A549 (cell line): Measurements from ENCODE around the gene ALG6. TPM values are rescaled to one million over a fixed set of nuclear protein-coding genes. Genes with fewer than 3 reads are reported as not detected.

Source experiments
- ATAC-seq, 2 experiments: fragments of 200-7000 bp in 1 of 2; fragments of >200 bp in 1 of 2; cut with Nextera tagmentation in 1 of 2; cut with Tn5 transposase in 1 of 2; 3 replicates each; pipeline versions ENCODE4 v1.8.0 to v1.9.1; 2018 to 2020; ENCODE audit warnings: mild to moderate bottlenecking in 1 of 2, moderate library complexity in 1 of 2
- CTCF ChIA-PET: fragments of 300-600 bp; sonication (Branson Sonifier 250); formaldehyde crosslinking; extraction: SDS; loops from one replicate; lab custom pipeline; 2021; ENCODE audit warnings: antibody characterized with exemption, inconsistent platforms; lab: Yijun Ruan, JAX
- POLR2A ChIA-PET: fragments of 350-600 bp; formaldehyde crosslinking; extraction: SDS; loops from one replicate; lab custom pipeline; 2021; ENCODE audit warnings: antibody characterized with exemption, inconsistent platforms; lab: Yijun Ruan, JAX
- DNase-seq, 2 experiments: peaks; one replicate each; pipeline versions ENCODE4 v3.0.0 to v3.0.0-alpha.2; 2011 to 2016; ENCODE audit warnings: low read depth in 1 of 2, low spot score in 1 of 2
- FAIRE-seq: peaks from 2 replicates; lab custom pipeline; 2011; peaks lifted over from hg19 to GRCh38; lab: Jason Lieb, UNC
- H3K27ac ChIP-seq, 2 experiments: fragments of >200 bp; sonication (Bioruptor Twin); formaldehyde crosslinking; 3 replicates each; pipeline ENCODE4 v1.5.1; 2016 to 2017
- H3K4me1 ChIP-seq: fragments of >200 bp; sonication (Bioruptor Twin); formaldehyde crosslinking; 3 replicates; pipeline ENCODE4 v1.6.1; 2016
- H3K4me2 ChIP-seq: fragments of >200 bp; sonication (Bioruptor Twin); formaldehyde crosslinking; 3 replicates; pipeline ENCODE4 v1.6.1; 2016
- H3K4me3 ChIP-seq: fragments of >200 bp; sonication (Bioruptor Twin); formaldehyde crosslinking; 3 replicates; pipeline ENCODE4 v1.5.1; 2016
- H3K9me3 ChIP-seq: fragments of >200 bp; sonication (Bioruptor Twin); formaldehyde crosslinking; 3 replicates; pipeline ENCODE4 v1.6.1; 2016
- ATOH8 ChIP-seq: fragments of 250-450 bp; sonication (Bioruptor Pico); IDR thresholded peaks from 2 replicates; pipeline ENCODE4 v1.5.0; 2020; ENCODE audit warnings: low read depth, mild to moderate bottlenecking, moderate library complexity
- BCL3 ChIP-seq: fragments of >200 bp; sonication (Bioruptor Twin); formaldehyde crosslinking; IDR thresholded peaks from 3 replicates; pipeline ENCODE4 v1.6.1; 2016
- CBX2 ChIP-seq: fragments of 200-600 bp; sonication (generic); IDR thresholded peaks from 2 replicates; pipeline ENCODE4 v1.6.1; 2016; ENCODE audit warnings: low read depth, mild to moderate bottlenecking, borderline replicate concordance
- CBX8 ChIP-seq: fragments of 200-600 bp; sonication (generic); IDR thresholded peaks from 2 replicates; pipeline ENCODE4 v1.6.1; 2016
- CEBPB ChIP-seq, 2 experiments: fragments of >200 bp in 1 of 2; sonication (Bioruptor Twin) in 1 of 2; formaldehyde crosslinking in 1 of 2; IDR thresholded peaks; 2 replicates each; pipeline ENCODE4 v1.6.1; 2012 to 2016
- CHD2 ChIP-seq: fragments of 150-350 bp; IDR thresholded peaks from 2 replicates; pipeline ENCODE4 v1.6.1; 2014; ENCODE audit warnings: low read length; ENCODE audit not compliant: partially characterized antibody
- CHD4 ChIP-seq: fragments of 200-600 bp; sonication (generic); IDR thresholded peaks from 2 replicates; pipeline ENCODE4 v1.6.1; 2016; ENCODE audit warnings: antibody characterized with exemption, mild to moderate bottlenecking, borderline replicate concordance
- CTCF ChIP-seq: fragments of >200 bp; sonication (Bioruptor Twin); formaldehyde crosslinking; IDR thresholded peaks from 3 replicates; pipeline ENCODE4 v1.5.1; 2016
- E2F6 ChIP-seq: IDR thresholded peaks from 2 replicates; pipeline ENCODE4 v1.6.1; 2012; ENCODE audit warnings: low read depth, borderline replicate concordance
- EHF ChIP-seq: fragments of 250-450 bp; sonication (Bioruptor Pico); IDR thresholded peaks from 2 replicates; pipeline ENCODE4 v1.5.0; 2020; ENCODE audit warnings: mild to moderate bottlenecking
- ELK1 ChIP-seq: fragments of 150-350 bp; IDR thresholded peaks from 2 replicates; pipeline ENCODE4 v1.6.1; 2014; ENCODE audit warnings: low read depth, mild to moderate bottlenecking, low read length
- EP300 ChIP-seq, 2 experiments: fragments of >200 bp; sonication (Bioruptor Twin); formaldehyde crosslinking; IDR thresholded peaks; 2 replicates in 1 of 2; 3 replicates in 1 of 2; pipeline ENCODE4 v1.6.1; 2016 to 2017
- FOSB ChIP-seq: fragments of 250-450 bp; sonication (Bioruptor Pico); IDR thresholded peaks from 2 replicates; pipeline ENCODE4 v1.5.0; 2020; ENCODE audit warnings: mild to moderate bottlenecking, moderate library complexity
- GATA3 ChIP-seq: IDR thresholded peaks from 2 replicates; pipeline ENCODE4 v1.6.1; 2012; ENCODE audit warnings: borderline replicate concordance
- HEYL ChIP-seq: fragments of 250-450 bp; sonication (Bioruptor Pico); IDR thresholded peaks from 2 replicates; pipeline ENCODE4 v1.8.0; 2021; ENCODE audit warnings: mild to moderate bottlenecking, moderate library complexity
- HMGXB4 ChIP-seq: fragments of 250-450 bp; sonication (Bioruptor Pico); IDR thresholded peaks from 2 replicates; pipeline ENCODE4 v1.5.0; 2021; ENCODE audit warnings: mild to moderate bottlenecking, moderate library complexity, borderline replicate concordance
- HOXA7 ChIP-seq: fragments of 250-450 bp; sonication (Bioruptor Pico); IDR thresholded peaks from 2 replicates; pipeline ENCODE4 v1.5.0; 2020; ENCODE audit warnings: mild to moderate bottlenecking, moderate library complexity
- JUNB ChIP-seq: fragments of >200 bp; sonication (Bioruptor Twin); formaldehyde crosslinking; IDR thresholded peaks from 2 replicates; pipeline ENCODE4 v1.6.1; 2016
- KDM1A ChIP-seq: fragments of 200-600 bp; sonication (generic); IDR thresholded peaks from 2 replicates; pipeline ENCODE4 v1.6.1; 2016; ENCODE audit warnings: low read depth, mild to moderate bottlenecking
- MAZ ChIP-seq: fragments of 150-350 bp; IDR thresholded peaks from 2 replicates; pipeline ENCODE4 v1.6.1; 2014; ENCODE audit warnings: antibody characterized with exemption, low read depth, low read length, borderline replicate concordance
- NFE2L2 ChIP-seq: fragments of 150-350 bp; conservative IDR thresholded peaks from 2 replicates; pipeline ENCODE4 v1.6.1; 2014; ENCODE audit warnings: low read length
- PBX3 ChIP-seq: IDR thresholded peaks from 2 replicates; pipeline ENCODE4 v1.6.1; 2012
- RCOR1 ChIP-seq: fragments of 150-350 bp; IDR thresholded peaks from 2 replicates; pipeline ENCODE4 v1.6.1; 2014; ENCODE audit warnings: antibody characterized with exemption, low read length, low read depth
- RNF2 ChIP-seq: fragments of 200-600 bp; sonication (generic); IDR thresholded peaks from 2 replicates; pipeline ENCODE4 v1.6.1; 2016; ENCODE audit warnings: low read depth, mild to moderate bottlenecking, antibody characterized with exemption, moderate library complexity, borderline replicate concordance
- SREBF2 ChIP-seq: fragments of 450-650 bp; IDR thresholded peaks from 2 replicates; pipeline ENCODE4 v1.6.1; 2014; ENCODE audit warnings: mild to moderate bottlenecking, moderate library complexity
- TFCP2L1 ChIP-seq: fragments of 250-450 bp; sonication (Bioruptor Pico); IDR thresholded peaks from 2 replicates; pipeline ENCODE4 v1.5.0; 2021; ENCODE audit warnings: mild to moderate bottlenecking
- TP53 ChIP-seq: fragments of 250-450 bp; sonication (Bioruptor Pico); IDR thresholded peaks from 2 replicates; pipeline ENCODE4 v1.5.0; 2021; ENCODE audit warnings: mild to moderate bottlenecking, moderate library complexity
- ZC3H11A ChIP-seq: fragments of 450-650 bp; IDR thresholded peaks from 2 replicates; pipeline ENCODE4 v1.6.1; 2014; ENCODE audit warnings: antibody characterized with exemption, mild to moderate bottlenecking
- WGBS: methylation state at CpG from one replicate; pipeline ENCODE4 v1.1.6; 2017; ENCODE audit errors: missing lambda C conversion rate; 5-methylcytosine and 5-hydroxymethylcytosine counted together
- polyA plus RNA-seq, 4 experiments: library from polyadenylated mRNA; depleted of rRNA in 3 of 4; stranded (reverse); fragments of >200 nt; fragmentation: RNase III in 1 of 4; extraction: RNeasy Plus Mini Kit Qiagen cat#74134 plus additional on column Dnase treatment in 1 of 4; gene quantifications; 2 replicates in 3 of 4; 3 replicates in 1 of 4; pipeline ENCODE4 v1.2.3, GENCODE V29; 2011 to 2017

Gene ALG6
- polyA plus RNA-seq, 2 of the 4 experiments (the other 2 are of a cell fraction) = 8.3 to 19.6 TPM

- TF ChIP-seq GATA3 = no peak
- TF ChIP-seq CBX2 = no peak
- no peak for TF ChIP-seq EP300 (IDR thresholded peaks at IDR 0.05)
- no peak for TF ChIP-seq ATOH8 (CRISPR knock-in tag)
- no peak for TF ChIP-seq MAZ
- TF ChIP-seq JUNB = no peak
- TF ChIP-seq ELK1 = no peak
- TF ChIP-seq RNF2 = no peak
- TF ChIP-seq HOXA7 = no peak
- no peak for TF ChIP-seq NFE2L2
- TF ChIP-seq CHD4 = no peak
- no peak for TF ChIP-seq FOSB
- TF ChIP-seq CHD2 = no peak
- no peak for TF ChIP-seq E2F6
- no peak for TF ChIP-seq HEYL
- no peak for TF ChIP-seq SREBF2
- TF ChIP-seq, all 56 proteins: peak for 0
- ATAC-seq (no peak), FAIRE-seq (no peak), DNase-seq (no peak)
- ChIA-PET CTCF (no interaction called here), POLR2A (no interaction called here)
- H3K27ac ChIP-seq = no peak overlapping the region
- H3K4me1 ChIP-seq = no peaks in the 10 kb centered on the region
- peaks cover 14% of the 10 kb centered on the region; the same call in 2 of the 3 replicates for H3K9me3 ChIP-seq
- no peak overlapping the region for H3K4me2 ChIP-seq
- no peak overlapping the region for H3K4me3 ChIP-seq
- 90% methylated on average over 3 of the region's 3 CpGs for WGBS
Observed at GRCh38 chr1:63463248-63463647, 95.8 kb downstream of the ALG6 start.

- Histone ChIP-seq H3K9me3 (peaks cover 11% of the 10 kb centered on the region; the same call in 2 of the 3 replicates), H3K4me2 (no peak overlapping the region), H3K4me3 (no peak overlapping the region), H3K4me1 (no peaks in the 10 kb centered on the region), H3K27ac (no peak overlapping the region)
- CTCF ChIA-PET = interaction anchor here (0.6 kb wide), 1 partner anchor 105 kb away, joined by 3 read pairs; no protein-coding TSS in a partner anchor
- TF ChIP-seq CTCF = no peak
- no peak for TF ChIP-seq BCL3
- no peak for TF ChIP-seq HMGXB4 (CRISPR knock-in tag)
- no peak for TF ChIP-seq SREBF2
- no peak for TF ChIP-seq TP53 (CRISPR knock-in tag)
- TF ChIP-seq CHD2 = no peak
- no peak for TF ChIP-seq TFCP2L1
- no peak for TF ChIP-seq CEBPB (IDR thresholded peaks at IDR 0.05)
- TF ChIP-seq FOSB = no peak
- TF ChIP-seq PBX3 = no peak
- no peak for TF ChIP-seq EHF
- TF ChIP-seq CBX8 = no peak
- TF ChIP-seq RCOR1 = no peak
- no peak for TF ChIP-seq MAZ
- no peak for TF ChIP-seq ZC3H11A
- no peak for TF ChIP-seq KDM1A
- no peak for DNase-seq
- ATAC-seq = no peak
- POLR2A ChIA-PET = no interaction called here
- WGBS = 77% methylated on average over 7 of the region's 7 CpGs
- FAIRE-seq = no peak
Observed at GRCh38 chr1:63466181-63466580, 98.8 kb downstream of the ALG6 start.
